C4-2B (cell line): Measurements from ENCODE around the gene PSMB5.

Source experiments
- CTCF ChIP-seq: fragments of 450-650 bp; conservative IDR thresholded peaks from 2 replicates; pipeline ENCODE4 v1.5.1; 2017; ENCODE audit warnings: mild to moderate bottlenecking
- ZFX ChIP-seq: fragments of 450-650 bp; IDR thresholded peaks from 2 replicates; pipeline ENCODE4 v1.6.1; 2017

DNA sequence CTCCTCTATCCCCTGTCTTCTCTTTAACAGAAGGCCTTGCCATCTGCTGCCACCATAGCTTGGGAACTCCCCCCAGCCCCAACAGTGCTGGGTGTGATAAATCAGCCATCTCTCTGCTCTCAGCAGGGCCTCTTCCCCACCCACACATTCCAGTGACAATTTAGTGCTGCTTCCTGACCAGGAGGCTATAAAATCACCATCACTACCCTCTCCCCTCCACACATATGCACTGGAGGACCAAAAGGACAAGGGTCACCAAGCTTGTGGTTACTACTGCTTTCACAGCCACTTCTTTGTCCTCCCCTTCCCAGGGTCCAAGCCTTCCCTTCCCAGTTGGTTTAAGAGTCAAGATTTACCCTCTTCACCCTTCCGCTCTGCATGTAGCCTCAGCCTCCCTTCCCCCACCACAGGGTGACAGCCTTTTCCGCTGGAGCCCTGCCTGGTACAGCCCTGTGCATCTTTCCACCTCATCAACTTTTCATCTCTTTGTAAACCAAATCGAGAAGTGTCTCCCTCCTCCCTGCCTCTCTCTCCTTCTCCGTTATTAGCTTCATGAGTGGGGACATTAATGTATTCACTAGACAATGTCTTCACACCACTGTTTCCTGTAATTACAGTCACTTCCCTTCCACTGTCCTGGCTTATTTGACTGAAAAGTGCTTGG lies 9.4 kb downstream of the PSMB5 start:
- TF ChIP-seq CTCF (no peak), ZFX (no peak)
